ELF-1 (cell line): ENCODE measurements around the gene GTF3C1.

Experiments
- DNase-seq: peaks from one replicate; pipeline ENCODE4 v3.0.0-alpha.2; 2016; ENCODE audit warnings: low read depth, low spot score

GTF3C1 gene

DNA sequence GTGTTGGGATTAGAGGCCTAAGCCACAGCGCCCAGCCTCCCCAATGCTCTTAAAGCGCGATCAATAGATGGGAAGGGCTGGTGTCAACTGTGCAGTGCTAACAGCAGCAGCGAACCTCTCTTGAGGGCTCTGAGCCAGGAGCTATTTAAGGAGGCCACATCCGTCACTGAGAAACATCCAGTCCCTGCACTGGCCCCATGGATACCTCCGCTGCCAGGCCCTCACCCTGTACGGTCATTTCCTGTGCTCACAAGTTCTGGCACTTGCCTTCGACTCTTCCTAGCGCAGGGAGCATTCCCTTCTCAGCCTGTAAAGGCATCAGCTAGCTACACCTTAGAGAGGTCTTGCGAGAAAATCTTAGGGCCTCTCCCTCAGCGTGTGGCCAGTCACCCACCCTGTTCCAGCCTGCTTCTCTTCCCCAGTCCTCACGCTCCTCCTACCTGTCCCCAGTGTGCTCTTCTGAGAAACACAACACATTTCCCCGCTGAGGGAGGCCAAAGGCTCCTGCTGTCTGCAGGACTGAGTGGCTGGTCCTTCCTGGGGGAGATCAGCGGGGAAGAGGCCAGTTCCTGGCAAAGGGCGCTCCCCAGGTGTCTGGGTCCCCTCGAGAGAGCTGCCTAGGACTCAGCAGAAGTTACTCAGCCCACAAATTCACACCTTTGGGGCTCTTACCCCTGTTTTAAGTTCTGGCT is 28.6 kb downstream of the GTF3C1 start:
- peak; percentile 2 for DNase-seq

DNA sequence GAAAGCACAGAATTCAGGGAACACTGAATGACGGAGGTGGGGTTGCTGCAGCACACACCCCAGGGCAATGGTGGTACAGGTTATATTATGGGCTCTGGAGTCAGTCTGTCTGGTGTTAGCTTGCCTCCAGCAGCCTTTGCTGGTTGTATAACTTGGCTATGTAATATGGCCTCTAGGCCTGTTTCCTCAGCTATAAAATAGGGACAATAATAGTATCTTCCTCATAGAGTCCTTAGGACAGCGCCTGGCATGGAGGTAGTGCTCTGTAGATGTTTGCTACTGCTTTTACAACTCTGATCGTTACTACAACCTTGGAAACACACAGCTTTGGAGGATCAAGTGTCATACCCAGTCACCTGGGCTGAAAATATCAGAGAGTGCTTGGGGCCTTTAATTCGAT is 31.5 kb downstream of the GTF3C1 start:
- no peak for DNase-seq

DNA sequence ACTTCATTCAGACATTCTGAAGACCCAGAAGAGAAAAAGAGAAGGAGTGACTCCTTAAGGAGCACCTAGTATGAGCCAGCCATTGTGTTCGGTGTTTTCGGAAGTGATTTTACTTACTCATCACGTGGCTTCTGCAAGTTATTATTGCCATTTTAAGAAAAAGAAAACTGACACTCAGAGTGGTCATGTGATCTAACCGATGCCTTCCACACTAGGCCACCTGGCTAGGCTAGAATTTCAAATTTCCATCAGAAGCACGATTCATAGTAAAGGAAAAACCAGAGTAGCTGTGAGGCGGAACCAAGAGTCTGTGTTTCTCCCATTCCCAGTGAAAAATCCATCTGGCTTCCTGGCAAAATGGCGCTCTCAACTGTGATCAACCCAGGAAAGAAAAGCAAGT is 32.0 kb downstream of the GTF3C1 start:
- no peak for DNase-seq

DNA sequence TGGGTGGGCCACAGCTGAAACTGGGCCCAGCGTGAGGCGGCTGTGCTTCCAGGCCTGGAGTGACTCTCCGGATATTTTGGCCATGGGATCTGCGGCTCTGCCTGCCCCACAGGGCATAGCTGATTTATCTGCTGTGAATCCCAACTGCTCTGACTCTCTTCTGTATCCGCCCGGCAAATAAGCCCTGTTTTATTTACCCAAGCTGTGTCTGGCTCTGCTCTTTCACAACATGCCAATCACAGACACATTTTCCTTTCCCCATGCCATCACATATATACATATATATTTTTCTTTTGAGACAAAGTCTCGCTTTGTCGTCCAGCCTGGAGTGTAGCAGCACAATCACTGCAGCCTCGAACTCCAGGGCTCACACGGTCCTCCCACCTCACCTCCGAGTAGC is 33.3 kb downstream of the GTF3C1 start:
- no peak for DNase-seq

- DNase-seq: peak; percentile 67
Observed at GRCh38 chr16:27515874-27516353, 33.8 kb downstream of the GTF3C1 start.

GRCh38 chr16:27514806-27515205 is 34.9 kb downstream of the GTF3C1 start:
- no peak for DNase-seq

DNA sequence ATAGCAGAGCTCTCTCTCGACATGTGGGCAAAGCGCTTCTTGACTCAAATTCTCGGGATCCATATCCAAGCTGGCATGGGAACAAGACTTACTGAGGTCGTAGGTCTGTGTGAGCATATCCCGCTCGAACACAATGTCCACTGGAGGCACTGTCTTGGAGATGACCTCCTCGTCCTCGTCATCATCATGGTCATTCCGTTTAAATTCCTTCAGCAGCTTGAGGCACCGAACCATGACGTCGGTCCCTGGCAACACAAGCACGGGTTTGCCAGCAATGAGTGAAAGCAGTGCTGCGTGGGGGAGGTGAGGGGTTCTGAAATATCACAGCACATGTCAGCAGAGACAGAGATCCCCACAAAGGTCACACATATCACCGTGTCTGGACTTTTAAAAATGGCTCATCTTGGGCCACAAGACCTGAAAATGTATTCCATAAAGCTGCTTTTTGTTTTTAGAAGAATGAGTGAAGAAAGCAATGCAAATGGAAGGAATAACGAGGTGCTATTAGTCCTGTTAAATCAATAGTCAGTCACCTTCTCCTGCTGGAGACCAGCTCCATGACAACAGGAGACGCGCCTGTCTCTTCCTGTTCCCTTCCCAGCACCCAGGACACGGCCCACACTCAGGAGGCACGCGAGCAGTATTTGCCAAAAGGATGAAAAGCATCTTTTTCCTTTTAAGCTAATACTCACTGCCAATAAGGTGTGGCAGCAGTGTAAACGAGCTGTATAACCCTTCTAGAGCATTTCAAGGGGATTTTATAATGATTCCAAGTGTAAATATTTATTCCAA is 37.9 kb downstream of the GTF3C1 start:
- no peak for DNase-seq

DNA sequence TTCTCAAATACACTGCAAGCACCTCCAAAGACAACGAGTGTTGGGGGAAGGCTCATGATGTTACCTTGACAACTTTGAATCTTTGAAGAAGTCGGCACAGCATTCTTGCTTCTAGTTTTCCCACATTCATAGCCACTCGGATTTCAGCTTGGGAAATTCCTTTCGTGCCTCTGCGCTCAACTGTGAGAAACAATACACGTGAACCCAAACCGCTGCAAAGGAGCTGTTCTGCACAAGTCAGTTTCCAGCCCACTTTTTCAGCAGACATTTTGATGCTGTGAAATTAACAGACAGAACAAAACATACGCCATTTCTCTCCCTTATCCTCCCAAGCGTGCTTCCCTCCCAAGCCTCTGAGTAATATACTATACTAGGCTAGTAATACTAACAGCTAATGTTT is 41.2 kb downstream of the GTF3C1 start:
- no peak for DNase-seq

DNA sequence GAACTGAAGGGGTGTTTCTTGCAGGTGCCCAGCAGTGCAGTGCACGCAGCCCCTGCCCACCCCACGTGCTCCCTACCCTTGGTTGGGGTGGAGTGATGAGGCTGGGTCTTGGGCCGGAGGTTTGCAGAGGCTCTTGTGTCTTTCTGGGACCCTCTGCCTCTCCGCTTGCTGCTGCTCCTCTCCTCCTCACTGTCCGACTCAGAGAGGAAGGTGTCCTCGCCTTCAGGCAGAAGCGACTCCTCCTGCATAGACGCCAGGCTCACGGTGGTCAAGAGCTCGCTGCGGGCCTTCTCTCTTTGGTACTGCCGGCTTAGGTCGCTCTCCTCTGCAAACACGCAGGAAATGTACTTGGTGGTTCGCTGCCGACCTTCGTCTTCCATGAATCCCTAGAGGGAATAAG is 42.9 kb downstream of the GTF3C1 start:
- no peak for DNase-seq

- DNase-seq: no peak
Observed at GRCh38 chr16:27505297-27506236, 44.1 kb downstream of the GTF3C1 start.

DNA sequence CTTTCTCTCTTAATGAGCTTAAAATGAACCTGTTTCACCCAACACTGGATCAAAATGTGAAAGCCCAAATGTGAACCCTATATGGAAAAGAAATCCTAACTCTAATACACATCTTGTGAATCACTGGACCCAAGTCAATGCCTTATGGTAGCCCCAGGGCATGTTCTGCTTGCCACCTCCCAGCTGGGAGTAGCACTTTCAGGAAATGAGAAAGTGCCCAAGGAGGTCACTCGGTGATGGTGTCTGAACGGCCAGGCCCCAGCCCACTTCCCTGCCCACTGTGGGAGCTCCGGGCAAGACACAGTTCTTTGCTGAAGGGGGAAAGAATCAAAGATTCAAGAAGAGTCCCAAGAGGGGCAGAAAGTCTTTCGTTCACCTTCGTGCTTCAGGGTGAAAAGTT is 46.1 kb downstream of the GTF3C1 start:
- DNase-seq: no peak

- no peak for DNase-seq
Observed at GRCh38 chr16:27500801-27501200, 48.9 kb downstream of the GTF3C1 start.

DNA sequence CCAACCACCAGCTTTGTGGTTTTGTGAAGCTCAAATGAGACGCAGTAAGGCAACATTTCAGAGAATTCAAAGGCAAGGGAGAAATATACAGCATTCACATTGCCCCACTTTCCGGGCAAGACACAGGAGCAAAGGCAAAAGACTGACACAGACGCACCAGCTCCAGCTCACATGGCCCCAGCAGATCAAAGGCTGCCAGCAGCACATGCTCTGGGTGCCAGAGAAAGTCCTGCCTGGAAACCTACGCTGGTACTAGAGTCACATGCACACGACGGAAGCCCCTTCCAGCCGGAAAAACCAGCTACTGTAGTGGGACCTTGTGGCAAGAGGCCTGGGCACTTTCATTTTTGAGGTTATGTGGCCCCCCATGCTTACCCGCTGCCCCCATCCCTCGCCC is 50.1 kb downstream of the GTF3C1 start:
- no peak for DNase-seq

DNA sequence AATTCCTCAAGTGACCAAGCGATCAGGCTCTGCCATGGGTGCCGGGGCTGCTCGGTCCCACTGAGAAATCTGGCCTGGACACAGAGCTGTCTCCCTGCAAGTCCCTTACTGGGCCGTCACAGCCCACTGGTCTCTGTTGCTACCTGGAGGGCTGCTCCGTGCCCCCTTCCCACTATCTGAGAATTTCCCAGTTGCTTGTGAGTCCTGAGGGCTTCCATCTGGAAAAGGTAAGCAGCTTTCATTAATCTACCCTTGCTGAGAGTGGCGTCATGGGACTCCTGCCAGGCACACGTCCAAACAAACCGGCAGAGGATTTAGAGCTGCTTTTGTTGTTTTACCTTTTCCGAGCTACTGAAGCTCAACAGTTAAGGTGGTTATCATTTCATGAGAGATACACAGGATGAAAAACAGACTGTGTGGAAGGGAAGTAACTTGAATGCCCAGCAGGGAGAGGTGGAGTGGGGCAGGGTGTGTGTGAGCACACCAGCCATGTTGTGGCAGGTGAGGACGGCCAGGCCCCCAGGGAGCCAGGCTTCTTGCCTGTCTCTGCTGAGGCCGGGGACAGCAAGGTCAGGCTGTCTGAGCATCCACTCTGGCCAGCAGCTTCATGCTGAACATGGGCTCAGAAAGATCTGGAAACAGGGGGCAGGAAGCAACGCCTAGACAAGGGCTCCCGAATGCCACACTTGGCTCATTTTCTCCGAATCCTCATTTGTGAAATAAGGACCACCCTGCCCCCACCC is 50.6 kb downstream of the GTF3C1 start:
- DNase-seq: no peak

DNA sequence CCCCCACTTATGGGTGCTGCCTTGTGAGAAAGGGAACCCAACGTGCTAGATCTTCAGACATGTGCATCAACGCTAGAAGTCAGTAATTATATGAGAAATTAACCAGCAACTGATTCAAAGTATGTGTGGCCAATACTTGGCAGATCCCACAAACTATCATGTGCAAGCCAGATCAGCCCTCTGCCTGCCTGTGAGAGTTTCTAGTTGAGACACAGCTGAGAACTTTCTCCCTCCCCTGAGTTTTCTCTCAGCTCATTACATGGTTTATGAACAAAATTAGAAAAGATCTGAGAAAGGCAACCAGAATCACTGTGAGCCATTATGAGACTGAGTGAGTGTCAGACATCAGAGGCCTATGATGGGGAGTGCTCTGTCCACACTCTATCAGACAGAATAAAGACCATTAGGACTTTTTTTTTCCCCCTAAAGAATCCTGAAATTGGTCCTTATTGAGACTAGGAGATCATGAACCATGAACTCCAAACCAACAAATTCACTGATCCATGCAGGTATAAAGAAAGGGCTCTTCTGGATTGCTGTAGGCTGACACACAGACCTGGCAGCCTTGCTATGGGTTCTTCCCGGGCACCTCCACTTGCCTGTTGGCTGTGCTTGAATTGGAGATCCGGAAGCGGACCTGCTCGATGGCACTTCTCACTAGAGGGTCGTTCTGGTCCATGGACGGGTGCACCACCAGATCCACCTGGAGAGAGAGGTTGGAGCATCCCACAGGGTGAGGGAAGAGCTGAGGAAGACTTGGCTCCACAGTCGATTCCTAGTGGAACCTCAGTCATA is 51.5 kb downstream of the GTF3C1 start:
- DNase-seq: no peak

DNA sequence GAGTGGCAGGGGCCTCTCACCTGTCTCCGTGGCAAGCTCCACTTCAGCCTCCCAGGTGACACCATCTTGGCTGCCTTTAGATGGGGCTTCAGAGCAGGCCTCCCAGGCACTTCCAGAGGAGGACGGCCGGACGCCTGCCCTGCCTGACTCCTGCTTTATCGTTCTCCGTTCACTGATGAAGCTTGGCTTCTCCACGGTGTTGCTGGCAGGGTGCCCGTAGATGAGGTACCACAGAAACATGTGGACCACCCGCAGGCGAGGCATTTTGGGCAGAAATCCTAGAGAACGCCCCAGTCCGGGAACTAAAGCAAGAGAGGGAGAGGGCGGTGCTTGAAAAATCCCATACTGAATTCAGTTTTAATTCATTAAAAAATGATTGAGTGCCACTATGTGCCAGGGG is 54.5 kb downstream of the GTF3C1 start:
- no peak for DNase-seq

DNA sequence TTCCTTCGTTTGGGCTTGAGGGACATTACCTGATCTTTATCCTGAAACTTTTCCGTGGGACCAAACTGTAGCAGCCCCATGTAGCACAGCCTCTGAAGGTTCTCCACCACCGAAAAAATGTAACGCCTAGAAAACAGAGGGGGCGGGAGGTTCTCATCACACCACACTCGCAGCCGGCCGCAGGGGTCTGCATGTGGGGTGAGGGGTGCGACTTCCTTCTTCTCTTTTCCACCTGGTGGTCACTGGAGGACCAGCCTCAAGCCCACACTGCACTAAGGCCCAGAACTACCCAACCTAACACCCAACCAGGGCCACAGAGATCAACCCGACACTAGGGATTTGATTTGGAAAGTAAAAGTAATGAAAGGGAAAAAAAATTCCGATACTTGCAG is 57.1 kb downstream of the GTF3C1 start:
- no peak for DNase-seq

DNA sequence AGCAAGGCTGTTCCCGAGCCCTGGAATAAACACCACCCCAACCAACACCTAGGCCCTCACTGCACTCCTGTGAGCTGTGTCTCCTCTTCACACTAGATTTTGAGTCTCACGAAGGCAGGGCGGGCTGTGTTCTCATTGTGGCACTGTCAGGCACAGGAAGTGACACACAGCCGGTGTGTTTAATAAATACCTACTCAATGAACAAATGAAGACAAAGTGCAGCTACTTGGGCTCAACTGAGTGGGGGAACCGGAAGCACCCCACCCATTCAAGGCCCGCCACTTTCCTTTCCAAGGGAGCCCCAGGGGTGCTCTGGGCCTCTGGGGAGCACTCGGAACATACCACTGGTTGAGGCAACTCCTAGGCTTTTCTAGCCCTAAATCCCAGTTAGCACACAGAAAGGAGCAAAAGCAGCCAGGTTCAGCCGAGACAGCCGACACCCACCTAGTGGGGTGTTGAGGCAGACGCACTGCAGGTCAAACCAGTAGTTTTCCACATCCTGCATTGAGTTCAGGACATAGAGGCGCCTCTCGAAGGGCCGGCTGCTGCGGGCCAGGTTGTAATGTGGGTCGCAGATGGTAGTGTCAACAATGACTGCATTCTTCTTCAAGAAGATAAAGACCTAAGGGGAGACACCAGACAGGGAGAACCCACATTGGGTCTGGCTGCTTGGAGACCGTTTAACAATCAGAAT is 57.7 kb downstream of the GTF3C1 start:
- DNase-seq: no peak

GRCh38 chr16:27489906-27490305 is 59.8 kb downstream of the GTF3C1 start:
- no peak for DNase-seq

DNA sequence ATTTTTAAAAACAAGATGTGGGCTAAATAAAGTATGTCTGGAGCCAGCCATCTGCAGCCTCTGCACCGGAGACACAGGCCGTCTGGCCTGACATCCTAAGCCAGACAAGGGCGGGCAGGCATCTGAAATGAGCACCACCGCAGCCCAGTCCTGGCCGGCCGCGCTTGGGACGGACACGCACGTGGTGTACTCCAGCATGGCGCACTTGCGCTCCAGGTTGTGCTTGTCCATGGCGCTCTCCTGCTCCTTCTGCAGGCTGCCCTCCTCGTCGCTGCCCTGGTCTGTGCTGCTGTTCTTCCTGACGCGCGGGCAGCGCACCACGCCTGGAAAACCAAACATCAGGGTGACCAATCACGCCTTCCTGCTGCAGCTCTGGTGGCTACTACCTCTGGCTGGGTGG is 60.3 kb downstream of the GTF3C1 start:
- DNase-seq: no peak
